A172 (cell line): ENCODE measurements around the gene PHLDA1. TPM values are rescaled to one million over a fixed set of nuclear protein-coding genes. Genes with fewer than 3 reads are reported as not detected.
A peak's percentile ranks its signal among the peaks of the same experiment; 100 is the strongest.
"Not testable (repeated sequence)": the region's sequence is repeated elsewhere in the genome, so short reads cannot be mapped to it uniquely, and the experiment has no call there.

Experiments
- DNase-seq: peaks from one replicate; pipeline ENCODE4 v3.0.0-alpha.2; 2015; ENCODE audit warnings: low spot score
- total RNA-seq: library from RNA; depleted of rRNA; stranded (reverse); fragments of >200 nt; shearing (Covaris generic); gene quantifications from 2 replicates; pipeline ENCODE4 v1.2.3, GENCODE V29; 2014; rRNA removed

The PHLDA1 gene
- total RNA-seq, 1 experiment from 2014 or later: 61.6 TPM

- no peak for DNase-seq
Measured at GRCh38 chr12:75985566-75985965, 46.0 kb downstream of the PHLDA1 start.

GRCh38 chr12:75984577-75985182 lies 46.9 kb downstream of the PHLDA1 start:
- DNase-seq: no peak

GRCh38 chr12:75983851-75984250 lies 47.7 kb downstream of the PHLDA1 start:
- not testable (repeated sequence) for DNase-seq

- DNase-seq: no peak
Measured at GRCh38 chr12:75982979-75983660, 48.5 kb downstream of the PHLDA1 start.

- no peak for DNase-seq
Measured at GRCh38 chr12:75982169-75982564, 49.4 kb downstream of the PHLDA1 start.

GRCh38 chr12:75981247-75982168 lies 50.1 kb downstream of the PHLDA1 start:
- DNase-seq: no peak

- DNase-seq: peak; percentile 81
Measured at GRCh38 chr12:75979181-75979580, 52.4 kb downstream of the PHLDA1 start.

- DNase-seq: no peak
Measured at GRCh38 chr12:75978677-75979076, 52.9 kb downstream of the PHLDA1 start.

- peak; percentile 98 for DNase-seq
Measured at GRCh38 chr12:75977952-75978671, 53.5 kb downstream of the PHLDA1 start.

- DNase-seq: no peak
Measured at GRCh38 chr12:75977590-75977951, 54.0 kb downstream of the PHLDA1 start.

- DNase-seq: no peak
Measured at GRCh38 chr12:75976913-75977312, 54.7 kb downstream of the PHLDA1 start.

GRCh38 chr12:75976113-75976512 lies 55.5 kb downstream of the PHLDA1 start:
- no peak for DNase-seq

GRCh38 chr12:75975702-75976101 lies 55.9 kb downstream of the PHLDA1 start:
- no peak for DNase-seq

Other genes starting within 250 kb of the PHLDA1 start
- 547 and 785 TPM in 2 replicates for gene NAP1L1, start 52.9 kb upstream of the PHLDA1 start, total RNA-seq